ENCODE results near the gene MROH2A.

MROH2A gene

DNA sequence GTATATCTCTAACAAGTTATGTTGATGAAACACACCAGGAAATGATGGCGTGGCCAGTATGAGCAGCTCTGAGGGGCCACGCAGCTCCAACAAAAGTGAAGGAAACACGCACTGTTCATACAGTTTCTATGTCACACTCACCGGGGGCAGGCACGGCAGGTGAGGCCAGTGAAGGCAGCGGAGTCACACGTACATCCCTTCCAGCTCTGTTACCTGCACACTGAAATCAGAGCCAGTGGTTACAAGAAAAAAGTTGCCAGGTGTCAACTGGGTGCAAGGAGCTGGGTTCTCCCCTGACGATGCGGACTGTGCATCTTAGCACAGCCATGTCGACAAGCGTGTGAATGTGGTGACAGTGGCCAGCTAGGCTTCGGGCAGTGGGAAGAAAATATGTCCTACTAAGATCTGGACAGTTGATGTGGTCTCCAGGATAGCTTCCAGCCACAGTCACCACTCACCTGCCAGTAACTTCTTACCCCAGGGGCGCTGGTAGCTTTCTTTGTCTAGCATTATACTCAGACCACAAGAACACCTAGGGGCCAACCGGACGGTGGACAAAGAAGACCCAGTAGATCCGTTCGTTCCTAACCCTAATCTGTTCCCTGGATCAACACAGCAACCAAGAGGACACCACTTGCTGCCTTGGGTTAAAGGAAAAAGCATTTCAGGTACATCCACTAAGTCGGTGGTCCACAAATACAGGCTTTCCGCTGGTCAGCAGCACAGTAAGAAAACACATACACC, 66.1 kb downstream of the MROH2A start:
- no peak for TF ChIP-seq CTCF (IDR thresholded peaks at IDR 0.05; ENCODE audit: insufficient read depth, low read depth, low read length, missing control alignments)
- DNase-seq (ENCODE audit: low read depth) = no peak
- no peak overlapping the region for H3K4me3 ChIP-seq (ENCODE audit: low read length)

- no peak for TF ChIP-seq CTCF (IDR thresholded peaks at IDR 0.05; ENCODE audit: insufficient read depth, low read depth, low read length, missing control alignments)
- no peak overlapping the region for H3K4me3 ChIP-seq (ENCODE audit: low read length)
- DNase-seq (ENCODE audit: low read depth) = no peak
Observed at GRCh38 chr2:233844836-233845235, 66.7 kb downstream of the MROH2A start.

DNA sequence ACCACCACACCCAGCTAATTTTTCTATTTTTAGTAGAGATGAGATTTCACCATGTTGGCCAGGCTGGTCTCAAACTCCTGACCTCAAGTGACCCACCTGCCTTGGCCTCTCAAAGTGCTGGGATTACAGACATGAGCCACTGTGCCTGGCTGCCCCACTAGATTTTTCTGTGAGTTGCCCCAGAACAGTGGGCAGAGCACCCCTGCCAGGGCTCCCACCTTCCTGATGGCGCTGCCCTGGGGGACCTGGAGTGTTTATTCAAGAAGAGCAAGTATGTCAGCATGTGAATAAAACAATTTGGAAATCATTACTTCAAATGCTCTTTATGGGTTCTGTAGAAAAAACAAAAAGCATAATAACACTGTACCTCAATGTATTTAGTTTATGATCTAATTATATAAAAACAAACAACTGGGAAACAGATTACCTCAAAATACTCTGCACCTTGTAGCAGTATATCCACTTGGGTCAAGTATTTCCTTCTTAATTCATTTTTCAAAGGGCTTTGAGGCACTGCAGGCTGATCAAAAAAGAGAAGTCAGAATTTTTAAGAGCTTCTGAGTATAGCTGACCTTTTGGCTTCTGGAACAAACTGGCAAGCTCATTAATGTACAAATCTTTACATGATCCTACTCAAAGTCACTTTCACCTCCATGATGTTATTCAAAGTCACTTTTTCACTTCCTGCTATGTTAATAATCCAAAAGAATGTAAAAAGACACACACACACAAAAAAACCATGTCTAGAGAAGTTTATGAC, 67.4 kb downstream of the MROH2A start:
- no peak for TF ChIP-seq CTCF (IDR thresholded peaks at IDR 0.05; ENCODE audit: insufficient read depth, low read depth, low read length, missing control alignments)
- DNase-seq (ENCODE audit: low read depth) = no peak
- H3K4me3 ChIP-seq (ENCODE audit: low read length) = no peak overlapping the region

DNA sequence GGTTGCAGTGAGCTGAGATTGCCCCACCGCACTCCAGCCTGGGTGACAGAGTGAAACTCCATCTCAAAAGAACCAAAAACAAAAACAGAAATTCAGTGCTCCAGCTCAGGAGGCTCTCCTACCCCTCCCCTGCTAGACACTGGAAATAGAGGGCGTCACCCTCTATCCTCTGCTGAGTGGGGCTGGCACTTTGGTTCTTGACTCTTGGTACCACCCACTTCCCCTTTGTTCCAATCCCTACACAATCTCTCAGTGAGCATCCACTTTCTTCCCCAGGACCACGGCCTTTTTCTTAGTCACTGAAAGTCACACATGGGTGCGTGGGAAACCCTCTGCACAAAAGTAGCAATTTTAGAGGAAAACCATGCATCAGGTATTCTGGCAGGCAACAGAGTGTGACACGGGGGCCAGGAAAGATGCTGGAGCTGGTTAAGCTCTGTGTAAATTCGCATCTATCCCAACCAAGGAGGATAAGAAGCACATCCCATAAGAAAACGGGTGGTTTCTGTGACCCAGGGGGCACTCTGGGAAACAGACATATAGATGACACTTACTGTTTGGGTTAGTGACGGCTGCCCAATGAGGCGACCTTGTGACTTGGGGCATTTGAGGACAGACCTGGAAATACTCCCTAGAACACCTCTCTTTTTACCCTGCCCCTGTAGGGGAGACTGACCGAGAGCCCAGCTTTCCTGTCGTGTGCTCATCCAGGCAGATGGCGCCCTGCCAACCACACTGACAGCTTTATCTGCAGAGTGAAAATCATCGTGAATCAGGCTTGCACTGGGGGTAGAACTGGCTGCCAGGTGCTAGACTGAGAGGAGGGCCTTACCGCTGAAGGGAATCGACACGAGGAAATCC, 68.5 kb downstream of the MROH2A start:
- no peak for DNase-seq (ENCODE audit: low read depth)
- no peak overlapping the region for H3K4me3 ChIP-seq (ENCODE audit: low read length)
- TF ChIP-seq CTCF (IDR thresholded peaks at IDR 0.05; ENCODE audit: insufficient read depth, low read depth, low read length, missing control alignments) = no peak

- no peak for TF ChIP-seq CTCF (IDR thresholded peaks at IDR 0.05; ENCODE audit: insufficient read depth, low read depth, low read length, missing control alignments)
- DNase-seq (ENCODE audit: low read depth) = no peak
- H3K4me3 ChIP-seq (ENCODE audit: low read length) = no peak overlapping the region
Observed at GRCh38 chr2:233847248-233847898, 69.2 kb downstream of the MROH2A start.

DNA sequence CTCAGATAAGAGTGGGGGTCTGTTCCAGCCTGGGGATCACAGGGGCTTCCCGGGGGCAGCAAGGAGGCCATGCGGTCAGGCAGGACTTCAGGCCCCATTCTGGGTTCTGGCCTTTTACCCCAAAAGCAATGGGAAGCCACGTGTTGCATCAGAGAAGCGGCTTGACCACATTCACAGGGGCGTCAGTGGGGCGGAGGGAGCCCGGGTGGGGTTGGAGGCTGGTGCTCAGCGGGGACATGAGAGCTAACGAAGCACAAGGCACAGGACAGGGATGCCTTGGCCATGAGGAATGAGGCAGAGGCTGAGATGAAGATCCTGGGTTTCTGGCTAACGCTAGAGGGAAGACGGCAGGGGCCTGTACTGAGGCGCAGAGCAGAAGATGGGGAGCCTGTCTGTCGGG, 70.1 kb downstream of the MROH2A start:
- no peak for DNase-seq (ENCODE audit: low read depth)
- no peak for TF ChIP-seq CTCF (IDR thresholded peaks at IDR 0.05; ENCODE audit: insufficient read depth, low read depth, low read length, missing control alignments)

More for the DNA sequence above, 70.1 kb downstream of the MROH2A start:
- H3K4me3 ChIP-seq (ENCODE audit: low read length) = no peak overlapping the region
